GM12865 (cell line): ENCODE results near the gene PIK3CD.

Experiments
- DNase-seq: peaks from one replicate; pipeline ENCODE4 v3.0.0; 2010; ENCODE audit warnings: low read depth
- H3K4me3 ChIP-seq: 2 replicates; pipeline ENCODE4 v1.5.1; 2011; ENCODE audit warnings: mild to moderate bottlenecking, low read depth, low read length, control low read depth
- TF ChIP-seq, protein P1 (sequence below): IDR thresholded peaks from 2 replicates; pipeline ENCODE4 v1.5.1; 2011; ENCODE audit warnings: low read length, control low read depth, low read depth, inconsistent platforms; ENCODE audit not compliant: insufficient read depth; ENCODE audit errors: missing control alignments

The PIK3CD gene

GRCh38 chr1:9630331-9631111 lies 21.0 kb upstream of the PIK3CD start:
- TF ChIP-seq, protein P1, sequence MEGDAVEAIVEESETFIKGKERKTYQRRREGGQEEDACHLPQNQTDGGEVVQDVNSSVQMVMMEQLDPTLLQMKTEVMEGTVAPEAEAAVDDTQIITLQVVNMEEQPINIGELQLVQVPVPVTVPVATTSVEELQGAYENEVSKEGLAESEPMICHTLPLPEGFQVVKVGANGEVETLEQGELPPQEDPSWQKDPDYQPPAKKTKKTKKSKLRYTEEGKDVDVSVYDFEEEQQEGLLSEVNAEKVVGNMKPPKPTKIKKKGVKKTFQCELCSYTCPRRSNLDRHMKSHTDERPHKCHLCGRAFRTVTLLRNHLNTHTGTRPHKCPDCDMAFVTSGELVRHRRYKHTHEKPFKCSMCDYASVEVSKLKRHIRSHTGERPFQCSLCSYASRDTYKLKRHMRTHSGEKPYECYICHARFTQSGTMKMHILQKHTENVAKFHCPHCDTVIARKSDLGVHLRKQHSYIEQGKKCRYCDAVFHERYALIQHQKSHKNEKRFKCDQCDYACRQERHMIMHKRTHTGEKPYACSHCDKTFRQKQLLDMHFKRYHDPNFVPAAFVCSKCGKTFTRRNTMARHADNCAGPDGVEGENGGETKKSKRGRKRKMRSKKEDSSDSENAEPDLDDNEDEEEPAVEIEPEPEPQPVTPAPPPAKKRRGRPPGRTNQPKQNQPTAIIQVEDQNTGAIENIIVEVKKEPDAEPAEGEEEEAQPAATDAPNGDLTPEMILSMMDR: no peak
- peak overlapping the region; percentile 72 for H3K4me3 ChIP-seq
- peak; percentile 18 for DNase-seq

DNA sequence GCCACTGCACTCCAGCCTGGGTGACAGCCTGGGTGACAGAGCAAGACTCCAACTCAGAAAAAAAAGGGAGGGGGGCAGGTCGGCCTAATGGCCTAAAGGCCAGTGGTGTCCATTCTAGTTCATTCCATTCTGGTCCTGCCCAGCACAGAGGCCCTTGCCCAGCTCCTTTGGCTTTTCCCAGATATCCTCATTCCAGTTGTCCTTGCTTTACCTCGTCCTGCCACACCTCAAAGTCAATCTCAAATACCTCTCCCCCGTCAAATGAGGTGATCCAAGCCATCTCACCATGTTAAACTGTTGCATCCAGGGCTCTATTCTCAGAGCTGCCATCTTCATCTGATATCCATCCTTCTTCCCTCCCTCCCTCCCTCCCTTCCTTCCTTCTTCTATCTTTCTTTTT lies 19.9 kb upstream of the PIK3CD start:
- no peak overlapping the region for H3K4me3 ChIP-seq
- DNase-seq: no peak
- TF ChIP-seq, protein P1: no peak

DNA sequence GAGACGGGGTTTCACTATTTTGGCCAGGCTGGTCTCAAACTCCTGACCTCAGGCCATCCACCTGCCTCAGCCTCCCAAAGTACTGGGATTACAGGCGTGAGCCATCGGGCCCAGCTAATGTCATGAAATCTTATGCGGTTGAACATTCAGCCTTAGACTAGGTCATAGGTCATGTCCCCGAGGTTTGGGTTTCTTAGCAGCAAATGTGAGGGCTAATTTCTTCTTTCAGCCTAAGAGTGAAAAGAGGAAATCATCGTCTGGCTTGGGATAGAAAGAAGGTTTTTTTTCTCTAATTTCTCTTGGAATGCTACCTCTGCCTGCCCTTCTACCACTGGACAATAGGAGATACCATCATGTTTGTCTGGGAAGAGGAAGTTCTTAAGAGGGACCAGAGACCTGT lies 18.0 kb upstream of the PIK3CD start:
- no peak for DNase-seq
- TF ChIP-seq, protein P1: no peak
- H3K4me3 ChIP-seq: no peak overlapping the region

GRCh38 chr1:9634582-9634981 lies 16.9 kb upstream of the PIK3CD start:
- H3K4me3 ChIP-seq: no peak overlapping the region
- no peak for DNase-seq
- TF ChIP-seq, protein P1: no peak

GRCh38 chr1:9639227-9639626 lies 12.3 kb upstream of the PIK3CD start:
- H3K4me3 ChIP-seq: no peak overlapping the region
- no peak for DNase-seq
- TF ChIP-seq, protein P1: no peak

DNA sequence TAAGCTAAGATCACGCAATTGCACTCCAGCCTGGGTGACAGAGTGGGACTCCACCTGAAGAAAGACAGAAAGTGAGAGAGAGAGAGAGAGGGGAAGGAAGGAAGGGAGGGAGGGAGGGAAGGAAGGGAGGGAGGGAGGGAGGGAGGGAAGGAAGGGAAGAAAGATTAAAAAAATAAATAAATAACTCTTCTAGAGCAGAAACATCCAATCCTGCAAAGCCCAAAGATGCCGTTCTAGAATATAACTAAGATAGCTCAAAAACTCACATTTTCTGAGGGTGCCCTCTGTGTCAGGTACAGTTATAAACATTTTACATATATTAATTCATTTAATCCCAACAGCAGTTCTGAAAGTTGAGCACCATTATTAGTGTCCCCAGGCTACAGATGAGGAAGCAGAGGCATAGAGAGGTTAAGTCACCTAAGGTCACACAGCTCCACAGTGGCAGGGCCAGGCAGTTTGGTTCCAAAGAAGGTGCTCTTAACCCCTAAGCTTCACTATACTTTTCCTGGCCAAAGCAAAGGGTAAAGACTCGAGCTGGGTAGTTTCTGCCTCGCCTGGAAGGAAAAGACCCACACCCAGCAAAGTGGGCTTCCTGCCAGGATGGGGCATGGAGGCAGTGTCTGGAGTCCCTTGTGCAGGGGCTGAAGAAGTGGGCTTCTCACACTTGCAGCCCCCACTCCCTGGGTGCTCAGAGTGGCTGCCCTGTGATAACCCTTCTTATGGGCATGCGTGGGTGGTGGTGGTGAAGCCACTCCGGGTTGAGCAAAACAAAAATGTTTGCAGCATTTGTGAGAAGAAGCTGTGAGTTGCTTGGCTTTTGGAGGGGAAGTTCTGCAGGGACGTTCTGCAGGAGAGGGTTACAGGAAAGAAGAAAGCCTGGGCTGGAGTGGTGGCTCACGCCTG lies 7.9 kb upstream of the PIK3CD start:
- TF ChIP-seq, protein P1: no peak
- H3K4me3 ChIP-seq: no peak overlapping the region
- DNase-seq: no peak
